GM12873 (cell line): ENCODE results near the gene PLEKHM3.

Experiments
- TF ChIP-seq, protein P1 (sequence below): IDR thresholded peaks from 2 replicates; pipeline ENCODE4 v1.5.1; 2012; ENCODE audit warnings: low read depth, mild to moderate bottlenecking, moderate library complexity, low read length, control low read depth; ENCODE audit not compliant: insufficient read depth; ENCODE audit errors: missing control alignments

PLEKHM3 gene

DNA sequence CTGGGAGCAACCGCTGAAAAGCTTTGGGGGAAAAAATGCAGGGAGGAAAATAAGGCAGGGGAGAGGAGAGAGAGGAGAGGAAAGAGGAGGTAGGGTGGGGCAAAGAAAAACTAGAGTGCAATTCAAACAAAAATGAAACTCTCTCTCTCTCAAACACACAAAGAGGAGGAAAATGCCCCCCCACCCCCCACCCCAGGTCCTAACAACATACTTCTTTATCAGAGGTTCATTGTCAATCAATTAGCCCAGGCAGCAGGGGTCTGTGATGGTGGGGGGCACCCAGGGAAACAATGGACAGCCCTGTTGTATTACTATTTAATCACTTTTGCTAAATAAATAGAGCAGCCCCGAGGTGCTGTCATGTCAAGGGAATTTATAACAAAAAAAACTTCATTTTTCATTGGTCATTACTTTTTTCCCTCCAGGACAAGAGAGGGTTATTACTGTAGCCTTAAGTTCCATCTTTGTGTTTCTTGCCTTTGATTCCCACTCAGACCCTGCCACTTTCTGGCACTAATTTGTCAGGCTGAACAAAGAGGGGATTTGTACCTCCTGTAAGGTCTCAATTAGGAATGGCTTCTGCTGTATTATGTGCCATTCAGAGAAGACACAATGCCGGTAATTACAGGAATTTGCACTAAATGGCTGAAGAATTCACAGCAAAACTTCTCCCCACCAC, 55.0 kb downstream of the PLEKHM3 start:
- TF ChIP-seq, protein P1, sequence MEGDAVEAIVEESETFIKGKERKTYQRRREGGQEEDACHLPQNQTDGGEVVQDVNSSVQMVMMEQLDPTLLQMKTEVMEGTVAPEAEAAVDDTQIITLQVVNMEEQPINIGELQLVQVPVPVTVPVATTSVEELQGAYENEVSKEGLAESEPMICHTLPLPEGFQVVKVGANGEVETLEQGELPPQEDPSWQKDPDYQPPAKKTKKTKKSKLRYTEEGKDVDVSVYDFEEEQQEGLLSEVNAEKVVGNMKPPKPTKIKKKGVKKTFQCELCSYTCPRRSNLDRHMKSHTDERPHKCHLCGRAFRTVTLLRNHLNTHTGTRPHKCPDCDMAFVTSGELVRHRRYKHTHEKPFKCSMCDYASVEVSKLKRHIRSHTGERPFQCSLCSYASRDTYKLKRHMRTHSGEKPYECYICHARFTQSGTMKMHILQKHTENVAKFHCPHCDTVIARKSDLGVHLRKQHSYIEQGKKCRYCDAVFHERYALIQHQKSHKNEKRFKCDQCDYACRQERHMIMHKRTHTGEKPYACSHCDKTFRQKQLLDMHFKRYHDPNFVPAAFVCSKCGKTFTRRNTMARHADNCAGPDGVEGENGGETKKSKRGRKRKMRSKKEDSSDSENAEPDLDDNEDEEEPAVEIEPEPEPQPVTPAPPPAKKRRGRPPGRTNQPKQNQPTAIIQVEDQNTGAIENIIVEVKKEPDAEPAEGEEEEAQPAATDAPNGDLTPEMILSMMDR: no peak

GRCh38 chr2:207969249-207969648, 56.1 kb downstream of the PLEKHM3 start:
- TF ChIP-seq, protein P1: no peak

- TF ChIP-seq, protein P1: no peak
Measured at GRCh38 chr2:207967121-207967520, 58.2 kb downstream of the PLEKHM3 start.

DNA sequence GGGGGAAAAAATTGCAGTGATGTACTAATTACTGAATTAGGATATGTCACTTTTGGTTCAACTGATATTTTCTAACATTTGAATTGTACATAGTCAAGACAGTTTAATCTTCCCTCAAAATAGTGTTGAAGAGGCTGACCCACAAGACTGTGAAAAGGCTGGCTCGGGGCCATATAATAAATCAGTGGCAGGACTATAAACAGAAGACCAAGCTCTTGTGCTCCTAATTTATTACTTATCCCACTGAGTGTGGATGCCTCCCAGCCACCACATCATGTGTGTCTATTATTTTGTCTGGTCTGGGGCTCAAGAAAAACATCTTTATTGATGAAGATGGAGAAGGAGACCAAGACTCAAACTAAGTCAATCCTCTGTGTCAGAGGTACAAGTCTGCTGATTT, 64.4 kb downstream of the PLEKHM3 start:
- TF ChIP-seq, protein P1: no peak

- TF ChIP-seq, protein P1: no peak
Measured at GRCh38 chr2:207960090-207960489, 65.2 kb downstream of the PLEKHM3 start.

GRCh38 chr2:207956771-207957170, 68.6 kb downstream of the PLEKHM3 start:
- TF ChIP-seq, protein P1: no peak

DNA sequence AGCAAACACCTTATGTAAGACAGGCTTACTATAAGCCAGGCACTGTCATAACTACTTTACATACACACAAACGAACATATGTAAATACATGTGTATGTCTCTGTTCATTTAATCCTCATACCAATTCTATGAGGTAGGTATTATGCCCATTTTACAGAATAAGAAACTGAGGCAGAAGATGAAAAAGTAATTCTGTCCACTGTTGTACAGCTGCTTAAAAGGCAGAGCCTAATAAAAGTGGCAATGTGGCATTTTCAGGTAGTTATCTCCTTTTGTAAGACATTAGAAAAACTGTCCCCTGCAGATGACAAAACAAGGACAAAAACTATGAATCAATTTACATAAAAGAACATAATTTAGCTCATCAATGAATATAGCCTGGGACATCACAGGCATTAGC, 69.9 kb downstream of the PLEKHM3 start:
- TF ChIP-seq, protein P1: no peak
